Activated T-helper 1 cell treated with anti-CD3 and anti-CD28 coated beads, Interleukin-2, amount 50 U/mL, for 16 hours (primary cell): ENCODE data around the gene ADCK1.
"Not testable (repeated sequence)": the region's sequence is repeated elsewhere in the genome, so short reads cannot be mapped to it uniquely, and the experiment has no call there.

Experiments used
- DNase-seq, 2 donors: peaks; one replicate each; pipeline ENCODE4 v3.0.0-alpha.2; 2020; ENCODE audit warnings: low read depth in 1 of 2, low spot score in 1 of 2

Gene ADCK1

DNA sequence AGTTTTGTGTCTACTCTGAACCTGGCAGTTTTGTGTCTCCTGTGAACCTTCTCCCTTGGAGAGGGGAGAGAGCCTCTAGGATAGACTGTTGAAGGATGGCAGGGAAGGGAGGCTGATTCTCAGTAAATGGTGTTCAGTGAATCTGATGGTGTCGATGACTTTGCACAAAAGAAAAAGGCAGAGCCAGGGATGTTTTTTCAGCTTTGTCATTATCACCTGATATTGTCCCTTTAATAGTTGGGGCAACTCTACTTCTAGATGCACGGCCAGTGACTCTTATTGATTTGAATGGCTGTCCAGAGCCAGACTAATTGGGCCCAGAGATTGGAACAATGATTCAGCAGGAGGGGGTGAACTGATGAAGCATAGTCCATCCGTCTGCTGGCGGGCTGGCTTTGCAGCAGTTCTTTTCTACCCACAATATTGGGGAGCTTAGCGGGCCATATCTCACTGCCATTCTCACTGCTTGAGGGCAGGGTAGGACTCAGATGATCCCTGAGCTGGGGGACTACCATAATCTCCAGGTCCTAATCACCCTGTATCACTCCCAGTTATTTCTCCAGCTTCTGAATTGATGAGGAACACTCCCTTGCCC lies 93.1 kb downstream of the ADCK1 start:
- DNase-seq = no peak

GRCh38 chr14:77897374-77897773 lies 97.5 kb downstream of the ADCK1 start:
- DNase-seq = no peak

DNA sequence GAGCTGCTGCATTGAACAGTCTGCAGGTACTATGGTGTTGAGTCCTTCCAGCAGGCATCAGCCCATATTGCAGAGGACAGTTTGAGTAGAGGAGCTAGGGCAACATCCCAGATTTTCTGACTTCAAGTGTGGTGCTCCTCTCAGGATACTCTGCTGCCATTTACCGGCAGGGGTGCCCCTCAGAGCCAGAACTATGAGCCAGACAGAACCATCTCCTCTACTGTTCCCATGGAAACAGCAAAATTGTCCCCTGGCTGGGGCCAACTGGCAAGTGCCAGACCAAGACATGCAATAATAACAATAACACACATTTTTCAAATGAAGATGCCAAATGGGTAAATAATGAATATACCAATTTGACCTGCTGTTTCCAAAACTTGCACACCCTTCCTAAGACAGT lies 102.9 kb downstream of the ADCK1 start:
- DNase-seq = no peak

GRCh38 chr14:77903221-77903620 lies 103.3 kb downstream of the ADCK1 start:
- no peak for DNase-seq

GRCh38 chr14:77903937-77904617 lies 104.2 kb downstream of the ADCK1 start:
- no peak for DNase-seq

- no peak for DNase-seq
Observed at GRCh38 chr14:77906446-77906845, 106.5 kb downstream of the ADCK1 start.

DNA sequence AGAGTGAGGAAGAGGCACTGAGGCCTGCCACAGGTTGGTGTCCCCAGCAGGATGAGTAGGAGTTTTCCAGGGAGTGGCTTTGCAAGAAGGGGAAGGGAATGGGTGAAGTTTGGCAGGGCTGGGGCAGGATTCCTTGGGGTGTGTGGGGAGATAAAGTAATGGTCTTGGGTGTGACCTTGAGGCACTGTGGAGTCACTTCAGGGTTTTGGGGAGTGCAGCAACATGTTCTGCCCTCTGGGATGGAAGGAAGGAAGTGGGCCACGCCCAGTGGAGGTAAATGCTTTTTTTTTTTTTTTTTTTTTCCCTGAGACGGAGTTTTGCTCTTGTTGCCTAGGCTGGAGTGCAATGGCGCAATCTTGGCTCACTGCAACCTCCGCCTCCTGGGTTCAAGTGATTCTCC lies 108.9 kb downstream of the ADCK1 start:
- DNase-seq = no peak

DNA sequence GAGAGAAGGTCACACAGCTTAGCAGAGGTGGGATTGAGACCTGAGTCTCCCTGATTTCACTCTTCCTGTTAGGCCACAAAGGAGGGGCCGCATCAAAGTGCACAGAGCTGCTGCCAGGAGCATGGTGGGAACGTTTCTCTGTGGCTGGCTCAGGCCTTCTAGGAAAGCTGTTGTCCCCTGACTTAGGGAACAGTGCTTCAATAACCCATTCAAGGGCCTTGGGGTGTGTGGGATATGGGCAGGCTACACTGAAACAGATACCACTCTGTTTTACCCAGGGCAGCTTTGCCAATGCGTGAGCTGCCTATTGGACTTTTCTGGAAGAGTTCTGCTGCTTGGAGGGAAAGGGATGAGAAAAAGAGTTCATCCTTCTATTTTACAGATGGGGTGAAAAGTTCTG lies 110.0 kb downstream of the ADCK1 start:
- DNase-seq = no peak

GRCh38 chr14:77910506-77910905 lies 110.6 kb downstream of the ADCK1 start:
- no peak for DNase-seq

GRCh38 chr14:77911356-77911755 lies 111.4 kb downstream of the ADCK1 start:
- DNase-seq = no peak

DNA sequence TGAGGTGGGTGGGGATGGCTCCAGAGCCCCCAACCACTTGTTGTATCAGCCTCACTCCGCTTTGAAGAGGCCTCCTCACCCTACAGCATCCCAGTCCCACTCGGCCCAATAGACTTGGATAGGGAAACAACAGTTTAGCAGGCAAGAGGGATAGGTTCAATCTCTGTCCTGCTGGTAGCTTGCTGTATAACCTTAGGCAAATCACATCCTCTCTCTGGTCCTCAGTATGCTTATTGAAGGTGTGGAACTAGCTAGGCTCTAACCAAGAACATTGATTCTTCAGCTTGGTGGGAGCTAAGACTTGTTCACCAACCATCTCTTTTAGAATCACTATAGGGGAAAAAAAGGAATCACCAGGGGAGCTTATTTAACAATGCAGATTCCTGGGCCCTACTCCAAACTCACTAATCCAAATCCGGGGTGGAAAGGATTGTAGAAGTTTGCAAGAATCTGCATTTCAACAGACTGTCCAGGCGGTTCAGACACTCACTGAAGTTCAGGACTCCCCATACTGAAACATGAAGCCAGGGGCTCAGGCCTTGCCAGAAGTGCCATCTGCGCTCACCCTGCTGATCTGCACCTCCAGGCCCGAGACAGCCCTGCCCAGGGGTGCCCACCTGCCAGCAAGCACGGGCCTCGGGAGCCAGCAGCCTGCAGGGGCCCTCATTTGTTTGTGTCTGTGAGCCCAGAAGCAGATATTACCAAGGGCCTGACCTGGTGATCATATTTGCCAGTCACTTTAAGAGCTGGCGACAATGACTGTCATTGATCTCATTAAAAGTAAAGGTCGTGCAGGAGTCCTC lies 113.0 kb downstream of the ADCK1 start:
- DNase-seq = no peak

DNA sequence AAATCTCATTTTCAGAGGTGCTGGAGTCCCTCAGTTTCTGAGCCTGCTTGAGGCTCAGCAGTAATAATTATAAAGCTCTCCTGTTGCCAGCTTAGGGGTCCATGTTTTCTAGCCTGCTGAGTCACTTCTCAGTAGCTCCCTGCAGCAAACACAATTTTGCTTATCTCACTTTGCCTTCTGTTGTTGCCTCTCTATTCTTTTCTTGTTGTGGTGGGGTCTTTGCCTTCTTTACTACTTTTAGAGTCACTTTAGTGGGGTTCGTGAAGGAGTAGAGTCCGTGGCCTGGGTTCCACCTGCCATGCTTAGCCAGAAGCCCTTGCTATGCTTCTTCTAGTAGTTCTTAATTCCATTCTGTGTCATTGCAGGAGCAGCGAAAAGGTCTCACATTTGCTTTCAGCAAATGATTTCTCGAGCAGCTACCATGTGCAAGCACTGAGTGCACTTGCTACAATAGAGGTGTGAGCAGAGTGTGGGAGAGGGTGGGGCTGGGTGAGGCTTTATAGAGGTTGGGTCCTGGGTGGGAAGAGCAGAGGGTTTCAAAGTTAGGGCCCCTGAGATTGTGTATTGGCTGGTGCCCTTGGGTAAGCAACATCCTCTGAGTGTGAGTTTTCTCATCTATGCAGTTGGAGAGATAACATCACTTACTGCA lies 114.3 kb downstream of the ADCK1 start:
- no peak for DNase-seq

DNA sequence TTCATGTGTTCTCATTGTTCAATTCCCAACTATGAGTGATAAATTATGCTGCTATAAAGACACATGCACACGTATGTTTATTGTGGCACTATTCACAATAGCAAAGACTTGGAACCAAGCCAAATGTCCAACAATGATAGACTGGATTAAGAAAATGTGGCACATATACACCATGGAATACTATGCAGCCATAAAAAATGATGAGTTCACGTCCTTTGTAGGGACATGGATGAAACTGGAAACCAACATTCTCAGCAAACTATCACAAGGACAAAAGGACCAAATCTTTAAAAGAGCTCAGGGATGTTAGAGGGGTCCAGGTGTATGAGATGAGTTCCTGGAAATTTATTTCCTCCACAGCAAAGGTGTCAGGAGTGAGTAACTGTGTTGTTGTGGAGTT lies 115.5 kb downstream of the ADCK1 start:
- not testable (repeated sequence) for DNase-seq

DNA sequence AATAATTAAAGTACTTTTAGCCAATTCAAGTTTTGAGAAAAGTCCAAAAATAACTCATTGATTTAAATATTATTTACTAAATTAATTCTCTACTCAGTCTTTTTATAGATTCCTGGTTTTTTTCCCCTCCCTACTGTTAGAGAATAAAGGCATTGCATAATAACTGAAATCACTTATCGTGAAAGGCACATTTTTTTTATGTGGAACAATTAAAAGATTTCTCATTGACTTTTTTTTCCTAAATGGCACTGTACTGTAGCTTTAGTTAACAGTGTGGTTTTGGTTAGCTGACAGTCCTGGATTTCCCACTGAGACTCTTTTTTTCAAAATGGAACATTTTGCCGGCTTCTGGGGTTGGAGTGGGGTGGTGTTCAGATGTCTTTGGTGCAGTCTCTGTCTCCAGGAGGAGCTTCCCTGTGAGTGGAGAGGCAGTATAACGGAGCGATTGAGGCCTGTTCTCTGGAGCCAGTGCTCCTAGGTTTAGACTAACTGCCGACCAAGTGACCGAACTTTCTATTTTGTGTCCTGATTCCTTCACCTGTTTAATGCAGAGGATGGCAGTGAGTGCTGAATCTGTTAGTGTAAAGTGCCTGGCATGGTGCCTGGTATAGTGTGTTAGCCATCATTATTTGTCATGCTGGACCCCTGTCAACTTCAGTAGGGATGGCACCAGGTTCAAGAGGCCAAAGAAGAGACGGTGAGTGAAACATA lies 117.7 kb downstream of the ADCK1 start:
- no peak for DNase-seq

- no peak for DNase-seq
Observed at GRCh38 chr14:77918448-77918847, 118.5 kb downstream of the ADCK1 start.

DNA sequence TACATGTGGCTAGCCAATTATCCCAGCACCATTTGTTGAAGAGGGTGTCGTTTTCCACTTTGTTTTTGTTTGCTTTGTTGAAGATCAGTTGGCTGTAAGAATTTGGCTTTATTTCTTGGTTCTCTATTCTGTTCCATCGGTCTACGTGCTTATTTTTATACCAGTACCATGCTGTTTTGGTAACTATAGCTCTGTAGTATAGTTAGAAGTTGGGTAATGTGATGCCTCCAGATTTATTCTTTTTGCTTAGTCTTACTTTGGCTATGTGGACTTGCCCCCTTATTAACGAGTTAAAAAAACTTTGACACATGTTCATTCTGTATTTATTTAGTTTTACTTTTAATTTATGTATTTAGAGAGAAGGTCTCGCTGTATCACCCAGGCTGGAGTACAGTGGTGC lies 120.4 kb downstream of the ADCK1 start:
- no peak for DNase-seq

DNA sequence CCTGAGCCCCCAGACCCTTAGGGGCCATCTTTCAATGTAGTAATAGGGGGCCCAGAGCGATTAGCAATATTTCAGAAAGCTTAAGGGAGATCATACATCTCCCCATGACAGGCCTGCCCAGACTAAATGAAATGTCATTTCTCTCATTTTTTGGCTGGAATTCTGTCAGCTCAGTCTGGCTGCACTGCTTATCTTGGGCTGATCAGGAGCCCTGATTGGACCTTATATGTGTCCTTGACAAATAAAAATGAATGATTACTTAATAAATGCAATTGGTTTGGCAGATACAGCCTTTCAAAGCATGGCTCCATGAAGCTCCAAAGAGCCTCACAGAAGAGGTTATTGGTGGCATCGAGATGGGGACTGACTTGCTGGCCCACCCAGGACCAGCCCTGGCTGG lies 121.9 kb downstream of the ADCK1 start:
- DNase-seq = no peak

GRCh38 chr14:77923131-77923936 lies 123.4 kb downstream of the ADCK1 start:
- DNase-seq = no peak

DNA sequence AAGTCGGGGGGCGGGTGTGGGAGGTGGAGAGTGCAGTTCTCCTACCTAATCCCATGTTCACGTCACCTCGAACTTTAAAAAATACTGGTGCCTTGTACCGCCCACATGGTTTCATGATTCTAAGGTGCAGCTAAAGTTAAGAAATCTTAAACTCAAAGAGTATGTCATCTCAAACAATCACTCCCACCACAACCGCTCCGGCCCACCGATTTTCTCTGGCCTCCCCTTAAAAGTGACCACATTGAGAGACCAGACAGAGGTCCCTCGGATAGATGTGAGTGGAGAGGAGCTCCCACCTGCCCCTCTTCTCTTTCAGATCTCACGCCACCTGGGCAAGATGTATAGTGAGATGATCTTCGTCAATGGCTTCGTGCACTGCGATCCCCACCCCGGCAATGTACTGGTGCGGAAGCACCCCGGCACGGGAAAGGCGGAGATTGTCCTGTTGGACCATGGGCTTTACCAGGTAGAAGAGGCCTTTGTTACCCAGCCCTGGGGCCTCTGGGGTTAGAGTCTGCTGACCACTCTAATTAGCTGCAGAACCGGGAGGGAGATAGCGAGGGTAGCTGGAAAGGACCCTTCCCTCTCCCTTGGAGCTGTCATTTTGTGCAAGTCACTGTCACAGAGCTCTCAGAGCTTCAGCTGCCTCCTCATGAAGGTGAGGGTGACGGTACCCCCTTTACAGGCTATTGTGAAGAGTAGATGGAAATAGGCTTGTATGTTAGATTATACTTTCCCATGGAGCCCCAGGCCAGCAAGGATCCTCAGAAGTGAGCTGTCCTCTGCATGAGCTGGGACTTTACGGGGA lies 124.4 kb downstream of the ADCK1 start:
- no peak for DNase-seq

- DNase-seq = no peak
Observed at GRCh38 chr14:77926942-77927341, 127.0 kb downstream of the ADCK1 start.
